Epidermal melanocyte (primary cell): Measurements from ENCODE around the gene EYS.

Experiments used
- DNase-seq: peaks from one replicate; pipeline ENCODE4 v3.0.0; 2011; ENCODE audit warnings: low spot score; ENCODE audit not compliant: insufficient read length

The EYS gene

DNA sequence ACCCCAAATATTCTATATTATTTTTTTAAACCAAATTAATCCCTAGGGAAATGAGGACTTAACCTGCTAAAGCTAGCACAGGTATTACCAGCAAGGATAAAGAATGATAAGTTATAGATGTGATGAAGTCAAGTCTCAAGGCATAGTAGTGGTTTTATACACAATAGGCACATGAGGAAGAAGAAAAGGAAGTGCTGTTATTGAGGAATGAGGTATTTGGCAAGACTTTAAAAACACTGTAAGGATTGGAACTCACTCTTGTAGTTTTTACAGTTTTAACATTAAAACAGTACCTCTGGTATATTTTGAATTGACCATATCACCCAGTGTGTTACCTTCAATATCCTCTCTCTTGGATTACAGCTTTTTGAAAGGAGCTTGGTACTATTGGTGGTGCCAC, 2016.8 kb downstream of the EYS start:
- no peak for DNase-seq

DNA sequence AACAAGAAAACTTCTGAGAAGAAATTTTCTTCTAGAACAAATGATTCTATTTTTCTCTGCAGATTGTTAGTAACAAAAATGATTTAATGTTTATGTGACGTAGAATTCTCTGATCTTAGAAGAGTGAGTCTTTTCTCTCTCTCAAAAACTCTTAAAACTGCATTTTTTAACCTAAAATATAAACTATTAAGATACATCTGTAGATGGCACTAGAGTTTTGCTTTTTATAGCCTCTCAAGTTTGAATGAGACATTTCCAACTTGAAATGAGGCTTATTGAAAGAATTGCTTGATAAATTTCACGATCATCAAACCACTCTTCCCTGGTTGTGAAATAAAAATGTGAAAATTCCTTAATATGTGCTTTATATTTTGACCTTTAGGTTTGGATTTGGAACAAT, 2017.6 kb downstream of the EYS start:
- no peak for DNase-seq

DNA sequence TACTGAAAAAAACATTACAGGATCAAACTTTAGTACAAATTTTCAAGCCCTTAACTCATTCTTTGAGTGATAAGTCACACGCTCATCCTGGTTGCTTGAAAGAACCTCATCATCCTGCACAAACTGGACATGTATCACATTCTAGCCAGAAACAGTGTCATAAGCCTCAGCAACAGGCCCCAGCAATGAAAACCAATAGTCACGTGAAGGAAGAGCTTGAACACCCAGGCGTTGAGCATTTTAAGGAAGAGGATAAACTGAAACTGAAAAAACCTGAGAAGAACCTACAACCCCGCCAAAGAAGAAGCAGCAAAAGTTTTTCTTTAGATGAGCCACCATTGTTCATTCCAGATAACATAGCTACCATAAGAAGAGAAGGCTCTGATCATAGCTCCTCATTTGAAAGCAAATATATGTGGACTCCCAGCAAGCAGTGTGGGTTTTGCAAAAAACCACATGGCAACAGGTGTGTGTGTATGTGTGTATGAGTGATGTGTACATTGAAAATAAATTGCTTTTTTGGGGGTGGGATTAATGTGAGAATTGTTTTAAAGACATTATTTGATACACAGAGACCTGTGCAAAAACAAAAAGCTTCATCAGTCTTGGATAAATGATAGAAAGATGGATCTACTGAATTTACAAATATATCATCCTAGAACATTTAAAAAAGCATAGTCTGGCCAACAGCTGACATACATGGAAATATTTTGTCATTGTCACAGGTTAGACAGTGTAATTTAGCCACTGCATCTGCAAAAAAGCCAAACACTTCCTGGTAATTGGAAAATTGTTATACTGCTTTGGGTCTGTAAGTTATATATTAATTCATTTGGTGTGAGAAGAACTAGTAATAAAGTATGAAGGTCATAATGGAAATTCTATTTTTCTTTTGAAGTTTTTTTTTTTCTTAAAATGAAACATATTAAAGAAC, 2021.3 kb downstream of the EYS start:
- DNase-seq = no peak

DNA sequence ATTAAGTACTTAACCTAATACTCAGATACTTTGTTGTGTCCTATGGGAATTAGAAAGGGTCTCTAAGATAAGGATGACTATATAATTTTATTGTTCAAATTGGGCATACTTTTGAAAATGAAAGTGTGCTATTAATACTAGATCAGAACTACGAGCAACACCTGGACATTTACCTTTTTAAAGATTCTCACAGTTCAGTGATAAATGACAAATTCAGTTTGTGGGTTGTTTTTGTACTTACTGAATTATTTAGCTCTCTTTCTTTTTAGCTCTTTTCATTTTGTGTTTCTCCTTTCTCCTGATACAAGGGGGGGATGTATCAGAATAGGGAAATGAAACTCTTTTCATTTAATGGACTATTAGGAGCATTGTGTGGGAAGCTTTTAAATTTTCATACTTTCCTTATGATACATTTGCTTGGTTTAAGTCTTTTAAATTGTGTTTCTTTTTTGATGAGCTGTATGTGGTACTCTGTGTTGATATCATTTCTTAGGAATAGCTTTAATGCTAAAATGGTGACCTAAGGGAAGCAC, 2023.9 kb downstream of the EYS start:
- DNase-seq = no peak

DNA sequence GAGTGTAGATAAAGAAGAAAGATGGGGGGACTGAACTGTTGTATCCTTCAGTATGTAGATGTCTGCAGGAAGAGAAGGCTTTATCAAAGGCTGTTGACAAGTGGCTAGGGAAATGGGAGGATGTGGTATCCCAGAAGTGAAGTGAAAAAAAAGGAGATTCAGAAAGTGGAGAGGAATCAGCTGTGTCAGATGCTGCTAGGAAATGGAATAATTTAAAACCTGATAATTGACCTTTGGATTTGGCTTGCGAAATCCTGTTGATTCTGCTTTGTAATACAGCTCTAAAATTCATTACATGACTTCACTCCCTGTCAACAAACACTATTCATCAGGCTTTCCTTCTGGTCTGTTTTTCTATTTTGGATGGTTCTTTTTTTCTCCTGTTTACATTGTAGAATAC, 2029.7 kb downstream of the EYS start:
- DNase-seq = no peak

DNA sequence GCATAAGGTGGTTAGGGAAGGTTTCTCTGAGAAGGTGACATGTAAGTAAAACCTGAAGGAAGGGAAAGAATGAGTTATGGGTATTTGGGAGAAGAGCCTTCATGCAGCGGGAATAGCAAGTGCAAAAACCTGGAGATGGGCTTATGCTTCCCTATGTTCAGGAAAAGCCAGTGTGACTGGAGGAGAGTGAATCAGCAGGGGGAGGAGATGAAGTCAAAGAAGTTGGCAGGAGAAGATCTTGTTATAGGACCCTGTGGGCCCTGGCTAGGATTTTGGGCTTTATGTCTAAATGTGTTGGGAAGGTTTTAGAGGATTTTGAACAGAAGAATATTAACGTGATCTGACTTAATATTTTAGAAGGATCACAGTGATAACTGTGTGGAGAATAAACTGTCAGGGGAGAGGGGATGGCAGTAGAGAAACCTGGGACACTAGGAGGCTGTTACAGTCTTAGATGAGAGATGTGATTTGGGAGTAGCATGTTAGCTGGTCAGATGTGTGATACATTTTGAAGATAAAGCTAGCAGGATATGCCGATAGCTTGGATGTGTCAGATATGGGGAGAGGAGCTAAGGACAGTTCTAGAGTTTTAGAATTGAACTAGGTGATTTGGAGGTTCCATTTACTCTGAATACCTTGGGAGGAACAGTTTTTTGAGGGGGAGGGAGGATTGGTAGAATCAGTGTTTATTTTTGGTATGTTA, 2030.5 kb downstream of the EYS start:
- DNase-seq = no peak

DNA sequence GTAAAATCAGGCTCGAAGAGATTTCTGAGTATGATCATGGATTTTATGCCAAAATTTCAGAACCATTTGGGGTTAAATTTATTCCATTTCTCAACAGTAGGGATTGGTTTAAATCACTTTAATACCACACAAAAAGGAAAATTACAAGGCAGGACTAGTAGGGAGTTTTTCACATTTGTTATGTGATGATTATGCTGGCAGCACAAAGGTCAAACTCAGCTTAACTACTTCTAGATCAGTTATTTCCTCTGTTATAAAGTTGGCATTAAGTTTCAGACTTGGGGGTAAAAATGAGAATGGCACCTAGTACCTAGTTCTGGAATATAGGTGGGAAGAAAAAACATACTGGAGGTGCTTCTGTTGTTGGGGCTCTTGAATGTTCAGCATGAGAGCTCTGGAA, 2031.9 kb downstream of the EYS start:
- DNase-seq = no peak

DNA sequence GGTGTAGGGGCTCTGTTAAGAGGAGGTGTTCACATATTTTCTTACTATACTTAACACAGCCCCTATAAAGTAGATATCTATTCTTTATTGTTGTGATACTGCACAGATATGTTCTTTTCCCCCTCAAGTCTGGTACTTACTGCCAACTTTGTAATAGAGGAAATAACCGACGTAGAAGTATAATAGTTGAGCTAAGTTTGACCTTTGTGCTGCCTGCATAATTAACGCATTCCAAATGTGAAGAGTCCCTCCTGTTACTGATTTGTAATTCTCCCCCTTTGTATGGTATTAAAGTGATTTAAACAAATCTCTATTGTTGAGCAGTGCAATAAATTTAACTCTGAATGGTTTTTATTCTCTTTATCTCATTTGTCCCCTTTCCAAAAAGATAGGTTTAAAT, 2032.4 kb downstream of the EYS start:
- DNase-seq = no peak

DNA sequence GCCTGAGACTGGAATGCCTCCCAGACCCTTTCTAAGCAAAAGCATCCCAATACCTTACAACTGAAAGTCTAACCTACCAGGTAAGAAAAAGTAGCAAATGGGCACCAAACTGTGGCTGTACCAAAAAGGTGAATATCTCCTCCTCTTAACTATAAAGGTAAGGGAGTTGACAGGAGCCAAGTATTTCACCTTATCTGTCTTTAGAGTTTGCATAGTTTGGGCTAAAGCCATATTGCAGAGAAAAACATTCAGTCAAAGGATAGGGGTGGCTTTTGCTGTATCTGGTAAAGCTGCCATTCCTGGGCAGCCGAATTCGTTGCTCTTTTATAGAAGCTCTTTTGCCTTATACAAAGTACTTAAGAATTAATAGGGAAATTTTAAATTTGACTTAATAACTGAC, 2033.3 kb downstream of the EYS start:
- DNase-seq = no peak

DNA sequence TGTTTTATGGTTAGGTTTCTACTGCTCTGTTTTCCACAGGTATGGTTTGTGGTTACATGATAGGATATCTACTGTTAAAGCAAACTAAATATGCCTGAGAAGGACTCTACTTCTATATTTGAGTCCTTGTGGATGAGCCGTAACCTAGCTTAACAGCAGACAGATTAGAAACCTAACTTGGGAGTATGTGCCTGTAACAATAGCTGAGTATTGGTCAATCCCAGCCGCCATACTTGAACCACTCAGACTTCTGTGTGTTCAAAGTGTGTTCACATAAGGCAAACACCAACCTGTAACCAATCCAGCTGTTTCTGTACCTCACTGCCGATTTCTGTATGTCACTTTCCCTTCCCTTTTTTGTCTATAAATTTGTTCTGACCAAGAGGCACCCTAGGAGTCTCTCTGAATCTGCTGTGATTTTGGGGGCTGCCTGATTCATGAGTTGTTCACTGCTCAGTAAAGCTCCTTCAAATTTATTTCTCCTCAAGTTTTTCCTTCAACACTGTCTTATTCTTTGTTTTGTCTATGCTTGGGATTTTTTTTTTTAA, 2034.4 kb downstream of the EYS start:
- DNase-seq = no peak

DNA sequence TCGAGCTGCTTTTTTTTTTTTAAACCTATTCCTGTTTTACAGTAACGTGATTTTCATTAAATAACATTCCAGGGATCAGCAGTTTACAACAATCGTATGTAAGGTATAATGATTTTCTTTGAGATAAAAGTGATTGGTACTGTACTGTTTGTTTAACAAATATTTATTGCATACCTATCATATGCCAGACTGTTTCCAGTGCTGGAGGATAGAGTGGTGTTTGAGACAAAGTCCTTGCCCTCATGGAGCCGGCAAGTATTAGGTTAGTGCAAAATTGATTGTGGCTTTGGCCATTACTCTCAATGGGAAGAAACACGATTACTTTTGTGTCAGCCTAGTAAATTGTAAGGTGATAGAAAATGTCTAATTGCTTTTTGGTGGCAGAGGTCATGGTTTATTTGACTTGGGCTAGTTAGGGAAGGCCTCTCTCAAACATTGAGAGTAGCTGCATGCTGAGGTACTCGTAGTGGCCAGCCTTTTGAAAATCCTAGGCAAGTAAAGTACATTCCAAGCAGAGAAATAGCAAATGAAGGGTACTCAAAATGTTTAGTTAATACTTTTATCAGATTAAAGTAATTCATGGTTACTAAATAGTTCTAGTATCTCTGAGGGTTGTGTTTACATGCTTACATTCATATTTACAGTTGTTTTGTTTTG, 2035.8 kb downstream of the EYS start:
- no peak for DNase-seq
